ENCODE measurements around the gene PGAM2.

Gene PGAM2

DNA sequence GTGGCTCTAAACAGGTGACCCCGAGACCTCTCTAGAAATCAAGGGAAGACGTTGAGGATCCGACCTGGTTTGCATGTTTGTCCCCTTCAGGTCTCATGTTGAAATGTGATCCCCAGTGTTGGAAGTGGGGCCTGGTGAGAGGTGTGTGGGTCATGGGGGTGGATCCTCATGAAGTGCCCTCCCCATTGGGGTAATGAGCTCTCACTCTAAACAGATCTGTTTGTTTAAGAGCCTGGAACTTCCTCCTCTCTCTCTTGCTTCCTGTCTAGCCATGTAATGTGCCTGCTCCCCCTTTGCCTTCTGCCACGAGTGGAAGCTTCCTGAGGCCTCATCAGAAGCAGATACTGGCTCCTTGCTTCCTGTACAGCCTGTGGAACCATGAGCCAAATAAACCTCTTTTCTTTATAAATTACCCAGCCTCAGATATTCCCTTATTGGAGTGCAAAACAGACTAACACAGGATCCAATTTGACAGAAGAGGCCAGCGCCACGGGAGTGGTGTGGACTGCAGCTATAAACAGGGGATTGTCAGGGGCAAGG lies 27.8 kb upstream of the PGAM2 start:
- Histone ChIP-seq H3K36me3 (ENCODE audit: control insufficient read depth in 1 of 2, insufficient read depth in 2 of 2, low read length in 2 of 2) (no peaks in the 10 kb centered on the region), H3K9me3 (ENCODE audit: control insufficient read depth in 1 of 2, low read length in 2 of 2) (no peaks in the 10 kb centered on the region), H3K4me1 (ENCODE audit: control insufficient read depth in 1 of 2, insufficient read depth in 2 of 2, low read length in 2 of 2) (peaks cover 0 to 20% of the 10 kb centered on the region in 2 donors), H3K27me3 (ENCODE audit: low read depth, low read length) (no peaks in the 10 kb centered on the region), H3K4me3 (ENCODE audit: low read depth in 1 of 2, low read length in 2 of 2) (no peak overlapping the region), H3K27ac (ENCODE audit: low read length) (no peak overlapping the region)

DNA sequence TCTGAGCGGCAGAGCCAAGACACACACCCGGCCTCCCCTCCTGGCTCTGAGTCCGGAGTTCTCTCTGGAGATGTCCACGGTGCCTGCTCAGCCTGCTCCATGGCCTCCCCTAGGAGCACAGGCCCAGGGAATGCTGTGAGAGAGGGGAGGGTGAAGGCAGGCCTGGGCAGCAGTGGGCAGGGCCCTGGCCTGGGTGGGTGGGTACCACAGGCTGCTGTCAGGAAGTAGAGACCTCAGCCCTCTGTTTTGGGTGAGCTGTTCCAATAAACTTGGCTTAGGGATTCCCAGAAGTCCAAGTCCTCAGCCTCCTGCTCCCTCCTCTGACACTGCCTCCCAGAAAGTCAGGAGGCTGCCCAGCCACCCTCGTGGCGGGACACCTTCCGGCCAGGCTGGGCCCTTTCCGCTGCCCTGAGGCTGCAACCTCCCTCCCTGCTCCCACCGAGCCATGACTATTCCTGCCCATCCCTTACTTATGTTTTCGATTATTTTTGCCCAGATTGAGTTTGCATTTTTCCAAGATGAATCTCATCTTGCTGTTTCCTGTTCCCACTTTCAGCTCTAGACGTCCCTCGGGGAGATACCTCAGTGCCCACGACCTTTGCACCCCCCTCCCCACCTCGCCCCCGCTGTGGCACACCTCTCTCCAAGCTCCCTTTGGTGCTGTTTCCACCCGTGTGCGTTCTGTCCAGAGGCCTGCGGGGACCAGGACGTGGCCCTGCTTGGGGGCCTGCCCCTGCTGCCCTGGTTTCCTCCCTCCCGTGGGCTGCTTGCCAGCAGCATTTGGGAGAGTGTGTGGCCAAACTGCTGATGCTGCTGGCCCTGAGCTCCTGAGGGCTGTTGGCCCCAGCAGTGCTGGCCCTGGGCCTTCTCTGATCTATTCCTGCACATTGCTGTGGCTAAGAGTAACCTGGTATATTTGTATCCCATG lies 22.8 kb upstream of the PGAM2 start:
- Histone ChIP-seq H3K4me1 (ENCODE audit: control insufficient read depth in 1 of 2, insufficient read depth in 2 of 2, low read length in 2 of 2) (peaks cover 0 to 12% of the 10 kb centered on the region in 2 donors), H3K27ac (ENCODE audit: low read length) (peak overlapping the region; percentile 51), H3K4me3 (ENCODE audit: low read depth in 1 of 2, low read length in 2 of 2) (no peak overlapping the region), H3K27me3 (ENCODE audit: low read depth, low read length) (no peaks in the 10 kb centered on the region), H3K36me3 (ENCODE audit: control insufficient read depth in 1 of 2, insufficient read depth in 2 of 2, low read length in 2 of 2) (no peaks in the 10 kb centered on the region), H3K9me3 (ENCODE audit: control insufficient read depth in 1 of 2, low read length in 2 of 2) (no peaks in the 10 kb centered on the region)

DNA sequence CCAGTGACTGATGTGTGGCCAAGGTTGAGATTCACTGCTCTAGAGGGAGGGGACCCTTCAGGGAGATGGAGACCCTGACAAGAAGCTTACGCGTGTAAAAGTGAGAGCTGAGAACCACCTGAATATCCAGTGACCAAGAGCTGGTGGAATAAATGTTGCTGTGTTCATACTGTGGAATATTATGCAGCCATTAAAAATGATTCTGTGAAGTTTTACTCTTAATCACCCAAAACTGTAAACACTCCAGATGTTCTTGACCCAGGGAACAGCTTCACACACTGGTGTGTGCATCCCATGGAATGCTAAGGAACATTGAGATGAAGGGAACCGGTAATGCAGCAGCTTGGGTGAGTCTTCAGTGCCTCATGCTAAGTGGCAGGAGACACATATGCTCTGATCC lies 21.3 kb upstream of the PGAM2 start:
- H3K4me1 ChIP-seq (ENCODE audit: control insufficient read depth in 1 of 2, insufficient read depth in 2 of 2, low read length in 2 of 2), result peaks cover 0 to 14% of the 10 kb centered on the region in 2 donors
- no peaks in the 10 kb centered on the region for H3K27me3 ChIP-seq (ENCODE audit: low read depth, low read length)
- no peaks in the 10 kb centered on the region for H3K9me3 ChIP-seq (ENCODE audit: control insufficient read depth in 1 of 2, low read length in 2 of 2)
- H3K4me3 ChIP-seq (ENCODE audit: low read depth in 1 of 2, low read length in 2 of 2), result no peak overlapping the region
- H3K27ac ChIP-seq (ENCODE audit: low read length), result no peak overlapping the region
- H3K36me3 ChIP-seq (ENCODE audit: control insufficient read depth in 1 of 2, insufficient read depth in 2 of 2, low read length in 2 of 2), result no peaks in the 10 kb centered on the region

DNA sequence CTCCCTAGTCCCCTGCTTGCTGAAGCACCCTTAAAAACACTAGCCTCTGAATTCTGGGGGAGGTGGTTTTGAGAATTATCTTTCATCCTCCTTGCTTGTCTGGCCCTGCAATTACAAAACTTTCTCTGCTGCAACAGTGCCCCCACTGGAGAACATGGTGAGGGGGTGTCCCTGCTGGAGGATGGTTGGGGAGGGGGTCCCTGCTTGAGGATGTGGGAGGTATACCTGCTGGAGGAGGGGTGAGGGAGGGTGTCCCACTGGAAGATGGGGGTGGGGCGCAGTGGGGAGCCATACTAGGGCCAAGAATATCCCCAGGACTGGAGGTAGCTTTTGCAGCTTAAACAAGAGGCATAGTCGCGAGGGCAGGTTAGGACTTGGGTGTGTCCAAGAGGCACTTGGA lies 20.2 kb upstream of the PGAM2 start:
- no peaks in the 10 kb centered on the region for H3K27me3 ChIP-seq (ENCODE audit: low read depth, low read length)
- no peak overlapping the region for H3K27ac ChIP-seq (ENCODE audit: low read length)
- no peaks in the 10 kb centered on the region for H3K36me3 ChIP-seq (ENCODE audit: control insufficient read depth in 1 of 2, insufficient read depth in 2 of 2, low read length in 2 of 2)
- H3K4me1 ChIP-seq (ENCODE audit: control insufficient read depth in 1 of 2, insufficient read depth in 2 of 2, low read length in 2 of 2), result peaks cover 0 to 24% of the 10 kb centered on the region in 2 donors
- no peaks in the 10 kb centered on the region for H3K9me3 ChIP-seq (ENCODE audit: control insufficient read depth in 1 of 2, low read length in 2 of 2)
- no peak overlapping the region for H3K4me3 ChIP-seq (ENCODE audit: low read depth in 1 of 2, low read length in 2 of 2)

DNA sequence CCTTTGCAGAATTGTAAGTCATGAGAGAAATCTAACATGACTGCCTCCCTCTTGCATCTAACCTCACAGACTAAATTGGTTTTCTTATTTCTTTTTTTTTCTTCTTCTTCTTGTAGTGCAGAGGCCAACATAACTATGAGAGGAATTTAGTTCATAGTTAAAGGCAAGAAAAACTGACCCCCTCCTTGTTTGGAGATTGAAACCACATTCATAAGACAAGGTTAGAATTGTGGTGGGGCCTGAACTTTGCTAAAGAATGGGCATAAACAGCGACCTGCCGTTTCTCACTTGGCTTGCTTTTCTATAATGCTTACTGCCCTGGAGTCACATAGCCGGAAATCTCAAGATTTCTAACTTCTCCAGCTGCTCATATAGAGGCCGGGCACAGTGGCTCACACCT lies 19.3 kb upstream of the PGAM2 start:
- H3K27ac ChIP-seq (ENCODE audit: low read length), result no peak overlapping the region
- no peak overlapping the region for H3K4me3 ChIP-seq (ENCODE audit: low read depth in 1 of 2, low read length in 2 of 2)
- peaks cover 0 to 26% of the 10 kb centered on the region in 2 donors for H3K4me1 ChIP-seq (ENCODE audit: control insufficient read depth in 1 of 2, insufficient read depth in 2 of 2, low read length in 2 of 2)
- H3K36me3 ChIP-seq (ENCODE audit: control insufficient read depth in 1 of 2, insufficient read depth in 2 of 2, low read length in 2 of 2), result peaks cover 0 to 5% of the 10 kb centered on the region in 2 donors
- H3K9me3 ChIP-seq (ENCODE audit: control insufficient read depth in 1 of 2, low read length in 2 of 2), result no peaks in the 10 kb centered on the region
- no peaks in the 10 kb centered on the region for H3K27me3 ChIP-seq (ENCODE audit: low read depth, low read length)

DNA sequence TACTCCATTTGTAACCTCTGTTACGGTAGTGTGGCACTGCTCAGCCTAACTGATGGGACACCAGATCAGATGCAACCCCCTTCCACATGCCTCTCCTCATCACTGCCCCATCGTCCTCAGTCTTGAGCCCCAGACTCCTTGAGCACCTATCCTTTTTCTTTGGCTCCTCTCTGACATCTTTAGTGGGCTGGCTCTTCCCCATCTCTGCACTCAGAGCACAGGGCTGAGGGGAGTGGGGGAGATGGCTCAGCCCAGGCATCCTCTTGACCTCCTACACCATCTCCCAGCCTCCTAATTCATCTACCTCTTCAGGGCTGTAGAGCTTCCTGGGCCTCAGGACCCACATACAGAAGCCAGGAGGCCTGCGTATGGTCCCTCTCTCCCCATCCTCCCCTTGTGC lies 18.4 kb upstream of the PGAM2 start:
- H3K9me3 ChIP-seq (ENCODE audit: control insufficient read depth in 1 of 2, low read length in 2 of 2), result no peaks in the 10 kb centered on the region
- H3K27me3 ChIP-seq (ENCODE audit: low read depth, low read length), result no peaks in the 10 kb centered on the region
- H3K27ac ChIP-seq (ENCODE audit: low read length), result no peak overlapping the region
- peaks cover 0 to 25% of the 10 kb centered on the region in 2 donors for H3K4me1 ChIP-seq (ENCODE audit: control insufficient read depth in 1 of 2, insufficient read depth in 2 of 2, low read length in 2 of 2)
- H3K4me3 ChIP-seq (ENCODE audit: low read depth in 1 of 2, low read length in 2 of 2), result no peak overlapping the region
- H3K36me3 ChIP-seq (ENCODE audit: control insufficient read depth in 1 of 2, insufficient read depth in 2 of 2, low read length in 2 of 2), result peaks cover 6 to 13% of the 10 kb centered on the region in 2 donors

DNA sequence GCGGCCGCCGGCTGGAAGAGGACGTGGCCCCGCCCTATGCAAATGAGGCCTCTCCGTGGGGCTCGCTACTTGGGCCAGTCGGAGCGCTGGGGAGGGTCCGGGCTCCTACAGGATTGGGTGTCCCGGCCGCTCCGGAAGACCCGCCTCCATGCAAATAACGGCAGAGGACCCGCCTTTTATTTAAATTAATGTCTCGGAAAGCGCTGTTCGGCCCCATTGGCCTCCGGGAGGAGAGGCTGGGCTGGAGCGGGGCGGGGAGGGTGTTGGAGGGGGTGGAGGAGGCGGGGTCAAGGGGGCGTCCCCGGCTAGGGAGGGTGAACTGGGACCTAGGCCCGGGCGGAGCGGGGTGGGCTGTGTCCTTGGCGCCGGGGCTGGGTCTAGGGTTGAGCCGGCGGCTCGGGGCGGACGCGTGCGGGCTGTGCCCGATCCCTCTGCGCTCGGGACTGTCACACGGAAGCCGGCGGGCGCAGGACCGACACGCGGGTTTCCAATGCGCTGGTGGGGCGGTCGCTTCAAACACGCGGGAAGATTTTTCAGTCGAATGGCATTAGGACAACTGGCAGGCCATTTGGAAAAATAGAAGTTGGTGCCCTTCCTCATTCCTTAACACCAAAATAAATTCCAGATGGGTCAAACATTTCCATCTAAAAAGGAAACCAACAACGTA lies 17.3 kb upstream of the PGAM2 start:
- Histone ChIP-seq H3K27ac (ENCODE audit: low read length) (peak overlapping the region; percentile 82), H3K27me3 (ENCODE audit: low read depth, low read length) (no peaks in the 10 kb centered on the region), H3K4me1 (ENCODE audit: control insufficient read depth in 1 of 2, insufficient read depth in 2 of 2, low read length in 2 of 2) (peaks cover 0 to 14% of the 10 kb centered on the region in 2 donors), H3K9me3 (ENCODE audit: control insufficient read depth in 1 of 2, low read length in 2 of 2) (no peaks in the 10 kb centered on the region), H3K4me3 (ENCODE audit: low read depth in 1 of 2, low read length in 2 of 2) (peak overlapping the region; percentile 58 to 67), H3K36me3 (ENCODE audit: control insufficient read depth in 1 of 2, insufficient read depth in 2 of 2, low read length in 2 of 2) (peaks cover 17 to 24% of the 10 kb centered on the region in 2 donors)

DNA sequence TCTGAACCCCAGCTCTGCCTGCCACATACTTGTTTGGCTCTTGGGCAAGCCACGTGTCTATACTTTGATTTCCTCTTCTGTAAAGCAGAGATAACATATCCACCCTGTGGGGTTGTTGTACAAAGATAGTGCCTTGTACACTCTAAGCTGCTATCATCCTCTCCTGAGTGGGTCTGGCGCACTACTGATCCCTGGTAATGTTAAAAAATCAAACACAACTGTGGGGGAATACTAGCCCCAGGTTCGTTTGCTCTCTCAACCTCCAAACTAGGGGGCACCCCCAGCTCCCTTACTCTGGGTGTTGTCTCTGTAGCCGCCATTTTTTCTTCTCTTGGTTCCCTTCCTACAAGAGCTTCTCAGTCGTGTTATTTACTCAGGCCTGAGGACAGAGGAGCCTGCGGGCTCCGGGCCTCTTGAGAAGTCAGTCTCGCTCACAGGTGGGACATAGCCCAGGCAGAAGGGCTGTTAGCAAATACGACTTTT lies 15.9 kb upstream of the PGAM2 start:
- Histone ChIP-seq H3K9me3 (ENCODE audit: control insufficient read depth in 1 of 2, low read length in 2 of 2) (no peaks in the 10 kb centered on the region), H3K27me3 (ENCODE audit: low read depth, low read length) (no peaks in the 10 kb centered on the region), H3K36me3 (ENCODE audit: control insufficient read depth in 1 of 2, insufficient read depth in 2 of 2, low read length in 2 of 2) (peaks cover 29 to 37% of the 10 kb centered on the region in 2 donors), H3K4me1 (ENCODE audit: control insufficient read depth in 1 of 2, insufficient read depth in 2 of 2, low read length in 2 of 2) (peaks cover 0 to 13% of the 10 kb centered on the region in 2 donors), H3K4me3 (ENCODE audit: low read depth in 1 of 2, low read length in 2 of 2) (peak overlapping the region; percentile 71 to 79), H3K27ac (ENCODE audit: low read length) (no peak overlapping the region)

DNA sequence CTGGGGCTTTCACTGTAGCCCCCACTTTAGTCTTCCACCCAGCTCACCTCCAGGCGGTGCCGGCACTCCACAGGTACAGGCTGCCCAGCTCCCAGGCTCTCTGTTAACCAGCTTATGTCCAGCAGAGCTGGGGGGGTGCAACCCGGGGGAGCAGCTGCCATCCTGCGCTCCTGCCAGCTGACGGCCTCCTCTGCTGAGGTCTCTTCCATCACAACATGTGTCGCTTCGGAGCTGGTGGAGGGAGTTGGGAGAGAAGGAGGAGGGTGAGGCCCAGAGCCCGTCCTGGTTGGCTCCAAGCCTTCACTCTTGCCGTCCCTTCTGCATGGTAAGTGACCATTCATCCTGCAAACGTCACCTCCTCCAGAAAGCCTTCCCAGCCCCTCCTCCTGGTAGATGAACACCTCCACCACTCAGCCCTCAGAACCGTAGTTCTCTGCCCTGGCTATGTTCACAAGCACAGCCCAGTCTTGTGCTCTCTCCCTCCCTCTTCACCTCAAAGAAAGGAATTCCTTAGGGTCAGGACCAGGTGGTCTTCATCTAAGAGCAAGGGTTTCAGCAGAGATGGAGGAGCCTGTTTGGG lies 15.4 kb upstream of the PGAM2 start:
- Histone ChIP-seq H3K4me3 (ENCODE audit: low read depth in 1 of 2, low read length in 2 of 2) (peak overlapping the region; percentile 71 to 79), H3K9me3 (ENCODE audit: control insufficient read depth in 1 of 2, low read length in 2 of 2) (no peaks in the 10 kb centered on the region), H3K4me1 (ENCODE audit: control insufficient read depth in 1 of 2, insufficient read depth in 2 of 2, low read length in 2 of 2) (peaks cover 0 to 13% of the 10 kb centered on the region in 2 donors), H3K27me3 (ENCODE audit: low read depth, low read length) (no peaks in the 10 kb centered on the region), H3K36me3 (ENCODE audit: control insufficient read depth in 1 of 2, insufficient read depth in 2 of 2, low read length in 2 of 2) (peaks cover 35 to 43% of the 10 kb centered on the region in 2 donors), H3K27ac (ENCODE audit: low read length) (no peak overlapping the region)

DNA sequence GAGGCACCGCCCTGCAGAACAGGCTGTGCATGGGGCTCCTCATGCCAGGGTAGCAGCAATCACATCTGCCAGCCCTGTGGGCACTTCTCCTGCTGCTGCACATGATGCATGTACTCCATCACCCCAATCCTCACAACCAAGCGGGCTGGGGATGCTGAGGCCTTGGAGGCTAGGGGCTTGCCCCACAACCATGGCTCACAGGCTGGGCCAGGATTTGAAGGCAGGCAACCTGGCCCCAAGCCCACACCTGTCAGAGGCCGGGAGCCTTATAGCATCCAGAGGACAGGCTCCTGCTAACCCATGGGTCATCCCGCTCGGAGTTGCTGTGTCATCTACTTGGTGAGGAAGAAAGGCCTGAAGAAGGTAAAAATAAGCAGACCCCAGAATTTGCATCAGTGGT lies 14.8 kb upstream of the PGAM2 start:
- Histone ChIP-seq H3K4me1 (ENCODE audit: control insufficient read depth in 1 of 2, insufficient read depth in 2 of 2, low read length in 2 of 2) (peaks cover 0 to 13% of the 10 kb centered on the region in 2 donors), H3K27me3 (ENCODE audit: low read depth, low read length) (no peaks in the 10 kb centered on the region), H3K4me3 (ENCODE audit: low read depth in 1 of 2, low read length in 2 of 2) (no peak overlapping the region), H3K27ac (ENCODE audit: low read length) (no peak overlapping the region), H3K36me3 (ENCODE audit: control insufficient read depth in 1 of 2, insufficient read depth in 2 of 2, low read length in 2 of 2) (peaks cover 36 to 48% of the 10 kb centered on the region in 2 donors), H3K9me3 (ENCODE audit: control insufficient read depth in 1 of 2, low read length in 2 of 2) (no peaks in the 10 kb centered on the region)

Data from muscle layer of duodenum (tissue), 2 donors.